Measurements from ENCODE around the gene ZNF385A. TPM values are rescaled to one million over a fixed set of nuclear protein-coding genes. Genes with fewer than 3 reads are reported as not detected.

ZNF385A gene
- total and polyA plus RNA-seq, 2 donors (not counting 3 experiments of a cell fraction or from before 2014, with no cell fraction given) = 1.6 to 7.9 TPM

GRCh38 chr12:54393207-54393609 is 8.7 kb upstream of the ZNF385A start:
- intact Hi-C loops (cut with micrococcal nuclease) (no loop called here), dilution Hi-C loops (cut with MboI; ENCODE audit: extremely low pct_ligation_motif_present, low sequenced_read_pairs) (no loop called here)
- CTCF ChIA-PET = interaction anchor here (0.6 to 2.8 kb wide), 11 partner anchors 8 to 76 kb away, joined by 3 to 17 read pairs (median 4); partner anchors contain the start of gene ZNF385A
- TF ChIP-seq FOS (IDR thresholded peaks at IDR 0.05; ENCODE audit: borderline replicate concordance, insufficient read depth, low read length) (no peak), POLR2AphosphoS5 (IDR thresholded peaks at IDR 0.05; ENCODE audit: insufficient read depth, low read depth, low read length) (peak; percentile 55), POLR2A (IDR thresholded peaks at IDR 0.05; ENCODE audit: low read depth, low read length) (peak; percentile 74)
- Histone ChIP-seq H3K9me1 (replicated peaks; ENCODE audit: control insufficient read depth, extremely low read depth, insufficient read depth, low read length) (no peaks in the 10 kb centered on the region), H3K9ac (replicated peaks; ENCODE audit: extremely low read depth, insufficient read depth, low read length) (no peak overlapping the region), H3K27ac (ENCODE audit: insufficient read depth, low read depth, low read length) (no peak overlapping the region), H3K79me2 (ENCODE audit: control insufficient read depth, insufficient read depth, low read length) (peaks cover 11% of the 10 kb centered on the region), H4K20me1 (replicated peaks; ENCODE audit: control insufficient read depth, extremely low read depth, insufficient read depth, low read length) (no peaks in the 10 kb centered on the region), H3K27me3 (ENCODE audit: control insufficient read depth in 2 of 2, insufficient read depth in 2 of 2, low read length in 2 of 2) (no peaks in the 10 kb centered on the region), H3K9me3 (replicated peaks; ENCODE audit: control insufficient read depth, insufficient read depth, low read length) (no peaks in the 10 kb centered on the region), H3K36me3 (ENCODE audit: control insufficient read depth in 2 of 2, extremely low read depth in 1 of 2, insufficient read depth in 2 of 2, low read length in 2 of 2) (peaks cover 38 to 43% of the 10 kb centered on the region in 2 experiments), H3K4me3 (replicated peaks in 1 of 3; ENCODE audit: insufficient read depth in 1 of 3, low read depth in 1 of 3, low read length in 3 of 3) (no peak overlapping the region), H2AFZ (ENCODE audit: low read depth, low read length) (no peak overlapping the region), H3K4me2 (ENCODE audit: insufficient read depth, low read length) (no peak overlapping the region), H3K4me1 (ENCODE audit: control insufficient read depth, extremely low read depth, insufficient read depth, low read length) (no peaks in the 10 kb centered on the region)
- FAIRE-seq (no peak), DNase-seq (ENCODE audit: low read depth, low spot score) (no peak)
- no TSS peak for BruUV-seq (replicated peaks)
- POLR2A ChIA-PET = no interaction called here

GRCh38 chr12:54392485-54393206 is 8.1 kb upstream of the ZNF385A start:
- H3K36me3 ChIP-seq (ENCODE audit: control insufficient read depth in 2 of 2, extremely low read depth in 1 of 2, insufficient read depth in 2 of 2, low read length in 2 of 2) = peaks cover 34 to 38% of the 10 kb centered on the region in 2 experiments
- no peak overlapping the region for H3K4me3 ChIP-seq (replicated peaks in 1 of 3; ENCODE audit: insufficient read depth in 1 of 3, low read depth in 1 of 3, low read length in 3 of 3)
- dilution Hi-C loops (cut with MboI; ENCODE audit: extremely low pct_ligation_motif_present, low sequenced_read_pairs) (no loop called here), intact Hi-C loops (cut with micrococcal nuclease) (no loop called here)
- FAIRE-seq (peak; percentile 67), DNase-seq (ENCODE audit: low read depth, low spot score) (no peak)
- no peak overlapping the region for H2AFZ ChIP-seq (ENCODE audit: low read depth, low read length)
- H3K9ac ChIP-seq (replicated peaks; ENCODE audit: extremely low read depth, insufficient read depth, low read length) = no peak overlapping the region
- BruUV-seq (replicated peaks) = no TSS peak
- peaks cover 9% of the 10 kb centered on the region for H3K79me2 ChIP-seq (ENCODE audit: control insufficient read depth, insufficient read depth, low read length)
- H3K27ac ChIP-seq (ENCODE audit: insufficient read depth, low read depth, low read length) = no peak overlapping the region
- POLR2A ChIA-PET = no interaction called here
- no peaks in the 10 kb centered on the region for H3K27me3 ChIP-seq (ENCODE audit: control insufficient read depth in 2 of 2, insufficient read depth in 2 of 2, low read length in 2 of 2)
- H3K9me1 ChIP-seq (replicated peaks; ENCODE audit: control insufficient read depth, extremely low read depth, insufficient read depth, low read length) = no peaks in the 10 kb centered on the region
- H3K4me2 ChIP-seq (ENCODE audit: insufficient read depth, low read length) = no peak overlapping the region
- CTCF ChIA-PET = interaction anchor here (0.7 to 2.8 kb wide), 9 partner anchors 8 to 52 kb away, joined by 3 to 17 read pairs (median 4); partner anchors contain the start of gene ZNF385A
- no peak for TF ChIP-seq CTCF (IDR thresholded peaks at IDR 0.05; ENCODE audit: extremely low read depth in 1 of 2, insufficient read depth in 1 of 2, low read depth in 1 of 2, low read length in 2 of 2)
- TF ChIP-seq POLR2AphosphoS5 (IDR thresholded peaks at IDR 0.05; ENCODE audit: insufficient read depth, low read depth, low read length) = peak; percentile 72
- H4K20me1 ChIP-seq (replicated peaks; ENCODE audit: control insufficient read depth, extremely low read depth, insufficient read depth, low read length) = no peaks in the 10 kb centered on the region
- no peaks in the 10 kb centered on the region for H3K9me3 ChIP-seq (replicated peaks; ENCODE audit: control insufficient read depth, insufficient read depth, low read length)
- H3K4me1 ChIP-seq (ENCODE audit: control insufficient read depth, extremely low read depth, insufficient read depth, low read length) = no peaks in the 10 kb centered on the region

Data from endothelial cell of umbilical vein (primary cell).